ENCODE results near the gene DNAH10.

DNAH10 gene

DNA sequence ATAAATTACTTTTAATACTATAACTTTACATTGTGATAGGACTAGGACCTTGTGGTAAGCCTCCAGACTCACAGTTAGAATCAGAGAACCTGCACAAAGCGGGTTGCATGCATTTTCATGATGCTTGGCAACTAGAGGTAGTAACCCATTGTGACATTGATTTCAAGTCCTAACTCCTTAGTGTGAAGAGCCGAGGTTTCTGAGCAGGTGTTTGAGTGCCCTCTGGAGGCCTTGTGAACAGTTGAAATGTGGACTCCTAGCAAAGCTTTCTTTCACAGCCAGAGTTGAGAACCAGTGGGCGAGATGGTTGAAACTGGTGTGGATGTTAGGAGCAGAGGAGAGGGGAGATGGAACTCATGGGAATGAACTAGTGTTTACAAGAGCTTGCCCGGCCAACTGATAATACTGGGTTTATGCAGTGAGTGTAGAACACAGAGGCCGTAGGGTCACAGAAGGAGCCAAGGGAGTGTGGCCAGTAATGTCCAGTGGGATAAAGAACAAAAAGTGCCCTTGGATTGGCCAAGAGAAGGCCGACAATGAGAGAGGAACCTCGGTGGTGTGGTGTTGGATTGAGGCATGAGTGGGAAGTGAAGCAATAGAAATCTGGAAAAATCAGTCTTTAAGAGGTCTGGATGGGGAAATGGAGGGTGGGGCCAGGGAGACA lies 221.9 kb downstream of the DNAH10 start:
- DNase-seq = peak; percentile 27

DNA sequence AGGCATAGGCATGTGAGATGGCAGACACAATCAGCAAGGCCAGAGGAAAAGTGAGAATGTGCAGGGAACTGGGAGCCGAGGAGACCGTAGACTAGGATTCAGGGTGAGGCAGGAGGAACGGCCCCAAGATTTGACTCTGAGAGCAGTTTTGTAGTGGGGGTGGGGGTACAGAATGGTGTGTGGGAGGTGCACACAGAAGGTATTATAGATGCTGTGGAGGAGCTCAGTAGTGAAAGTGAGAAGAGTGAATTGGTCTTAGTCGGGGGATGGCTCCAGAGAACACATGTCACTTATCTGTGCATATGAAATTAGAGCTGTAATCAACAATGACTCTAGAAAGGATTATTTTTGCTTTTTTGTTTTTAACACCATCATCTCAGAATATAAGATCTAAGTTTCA lies 222.8 kb downstream of the DNAH10 start:
- no peak for DNase-seq

Measured in NCI-H1105 (cell line).